PFSK-1 (cell line): ENCODE data around the gene HDAC6.

Experiments used
- FOXP2 ChIP-seq: optimal IDR thresholded peaks from 2 replicates; pipeline ENCODE3; 2011; ENCODE audit warnings: borderline replicate concordance, control low read depth, inconsistent platforms; ENCODE audit not compliant: insufficient read depth; ENCODE audit errors: extremely low read length, extremely low read depth
- POLR2AphosphoS5 ChIP-seq: IDR thresholded peaks from 2 replicates; pipeline ENCODE4 v1.6.1; 2012; ENCODE audit warnings: low read depth, mild to moderate bottlenecking, control low read depth, low read length, moderate library complexity
- SIN3A ChIP-seq: IDR thresholded peaks from 2 replicates; pipeline ENCODE4 v1.6.1; 2012; ENCODE audit warnings: mild to moderate bottlenecking, low read length, moderate library complexity, borderline replicate concordance; ENCODE audit not compliant: insufficient read depth
- TAF1 ChIP-seq: IDR thresholded peaks from 2 replicates; pipeline ENCODE4 v1.6.1; 2012; ENCODE audit warnings: low read length, control low read depth, borderline replicate concordance; ENCODE audit not compliant: insufficient read depth
- TF ChIP-seq, protein P1 (sequence below), 2 experiments: IDR thresholded peaks; 2 replicates each; pipeline versions ENCODE4 v1.6.1 to v1.8.0; 2011 to 2012; ENCODE audit warnings: low read depth in 2 of 2, low read length in 2 of 2, control low read depth in 1 of 2, inconsistent platforms in 1 of 2, mild to moderate bottlenecking in 1 of 2, moderate library complexity in 1 of 2; ENCODE audit not compliant: insufficient read depth in 1 of 2

The HDAC6 gene

DNA sequence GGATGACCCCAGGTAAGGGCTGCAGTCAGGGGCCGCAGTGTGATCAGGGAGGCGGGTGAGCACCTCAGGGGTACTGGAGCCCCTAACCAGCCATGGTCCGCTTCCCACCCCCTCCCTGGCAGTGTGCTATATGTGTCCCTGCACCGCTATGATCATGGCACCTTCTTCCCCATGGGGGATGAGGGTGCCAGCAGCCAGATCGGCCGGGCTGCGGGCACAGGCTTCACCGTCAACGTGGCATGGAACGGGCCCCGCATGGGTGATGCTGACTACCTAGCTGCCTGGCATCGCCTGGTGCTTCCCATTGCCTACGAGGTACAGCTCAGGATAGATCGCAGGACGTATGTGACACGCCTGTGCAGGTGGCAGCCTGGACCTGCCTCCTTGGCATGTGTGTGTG lies 16.2 kb downstream of the HDAC6 start:
- TF ChIP-seq TAF1 = no peak

DNA sequence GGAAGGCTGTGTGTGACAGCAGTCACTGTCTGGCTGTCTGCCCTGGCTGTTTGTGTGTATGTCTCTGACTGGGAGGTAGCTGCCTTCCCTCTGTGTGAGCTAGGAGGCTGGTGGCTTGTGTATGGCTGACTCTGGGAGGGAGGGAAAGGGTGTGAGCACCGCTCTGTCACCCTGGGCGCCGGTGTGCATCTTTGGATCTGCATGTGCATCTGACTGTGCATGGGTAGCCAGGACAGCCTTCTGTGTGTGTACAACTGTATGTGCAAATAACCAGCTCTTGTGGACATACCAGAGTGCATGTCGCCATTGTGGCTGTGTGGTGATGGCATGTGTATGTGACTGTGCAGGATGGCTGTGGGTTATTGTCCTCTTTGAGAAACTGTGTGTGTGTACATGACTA lies 17.0 kb downstream of the HDAC6 start:
- no peak for TF ChIP-seq FOXP2
- no peak for TF ChIP-seq POLR2AphosphoS5
- no peak for TF ChIP-seq SIN3A
- TF ChIP-seq, protein P1, sequence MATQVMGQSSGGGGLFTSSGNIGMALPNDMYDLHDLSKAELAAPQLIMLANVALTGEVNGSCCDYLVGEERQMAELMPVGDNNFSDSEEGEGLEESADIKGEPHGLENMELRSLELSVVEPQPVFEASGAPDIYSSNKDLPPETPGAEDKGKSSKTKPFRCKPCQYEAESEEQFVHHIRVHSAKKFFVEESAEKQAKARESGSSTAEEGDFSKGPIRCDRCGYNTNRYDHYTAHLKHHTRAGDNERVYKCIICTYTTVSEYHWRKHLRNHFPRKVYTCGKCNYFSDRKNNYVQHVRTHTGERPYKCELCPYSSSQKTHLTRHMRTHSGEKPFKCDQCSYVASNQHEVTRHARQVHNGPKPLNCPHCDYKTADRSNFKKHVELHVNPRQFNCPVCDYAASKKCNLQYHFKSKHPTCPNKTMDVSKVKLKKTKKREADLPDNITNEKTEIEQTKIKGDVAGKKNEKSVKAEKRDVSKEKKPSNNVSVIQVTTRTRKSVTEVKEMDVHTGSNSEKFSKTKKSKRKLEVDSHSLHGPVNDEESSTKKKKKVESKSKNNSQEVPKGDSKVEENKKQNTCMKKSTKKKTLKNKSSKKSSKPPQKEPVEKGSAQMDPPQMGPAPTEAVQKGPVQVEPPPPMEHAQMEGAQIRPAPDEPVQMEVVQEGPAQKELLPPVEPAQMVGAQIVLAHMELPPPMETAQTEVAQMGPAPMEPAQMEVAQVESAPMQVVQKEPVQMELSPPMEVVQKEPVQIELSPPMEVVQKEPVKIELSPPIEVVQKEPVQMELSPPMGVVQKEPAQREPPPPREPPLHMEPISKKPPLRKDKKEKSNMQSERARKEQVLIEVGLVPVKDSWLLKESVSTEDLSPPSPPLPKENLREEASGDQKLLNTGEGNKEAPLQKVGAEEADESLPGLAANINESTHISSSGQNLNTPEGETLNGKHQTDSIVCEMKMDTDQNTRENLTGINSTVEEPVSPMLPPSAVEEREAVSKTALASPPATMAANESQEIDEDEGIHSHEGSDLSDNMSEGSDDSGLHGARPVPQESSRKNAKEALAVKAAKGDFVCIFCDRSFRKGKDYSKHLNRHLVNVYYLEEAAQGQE (IDR thresholded peaks at IDR 0.05; ENCODE audit: insufficient read depth in 1 of 2, low read depth in 2 of 2, low read length in 2 of 2) = no peak
- TF ChIP-seq TAF1 = no peak

DNA sequence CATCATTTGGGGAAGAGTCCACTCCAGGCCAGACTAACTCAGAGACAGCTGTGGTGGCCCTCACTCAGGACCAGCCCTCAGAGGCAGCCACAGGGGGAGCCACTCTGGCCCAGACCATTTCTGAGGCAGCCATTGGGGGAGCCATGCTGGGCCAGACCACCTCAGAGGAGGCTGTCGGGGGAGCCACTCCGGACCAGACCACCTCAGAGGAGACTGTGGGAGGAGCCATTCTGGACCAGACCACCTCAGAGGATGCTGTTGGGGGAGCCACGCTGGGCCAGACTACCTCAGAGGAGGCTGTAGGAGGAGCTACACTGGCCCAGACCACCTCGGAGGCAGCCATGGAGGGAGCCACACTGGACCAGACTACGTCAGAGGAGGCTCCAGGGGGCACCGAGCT lies 21.2 kb downstream of the HDAC6 start:
- TF ChIP-seq, protein P1 (IDR thresholded peaks at IDR 0.05; ENCODE audit: insufficient read depth in 1 of 2, low read depth in 2 of 2, low read length in 2 of 2) = no peak
- no peak for TF ChIP-seq TAF1
- TF ChIP-seq POLR2AphosphoS5 = no peak
- no peak for TF ChIP-seq FOXP2
- no peak for TF ChIP-seq SIN3A

DNA sequence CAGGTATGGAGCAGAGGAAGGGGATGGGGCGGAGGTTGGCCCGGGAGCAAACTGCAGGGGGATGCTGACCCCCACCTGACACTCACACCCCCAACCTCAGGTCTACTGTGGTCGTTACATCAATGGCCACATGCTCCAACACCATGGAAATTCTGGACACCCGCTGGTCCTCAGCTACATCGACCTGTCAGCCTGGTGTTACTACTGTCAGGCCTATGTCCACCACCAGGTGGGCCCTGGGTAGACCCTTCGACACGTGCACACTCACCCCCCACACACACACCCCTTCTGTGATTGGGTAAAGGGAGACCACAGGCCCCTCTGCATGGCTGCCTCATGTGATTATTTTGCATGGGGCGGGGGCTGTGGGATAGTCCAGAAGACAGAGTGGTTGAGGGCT lies 22.2 kb downstream of the HDAC6 start:
- TF ChIP-seq SIN3A = no peak
- no peak for TF ChIP-seq POLR2AphosphoS5

DNA sequence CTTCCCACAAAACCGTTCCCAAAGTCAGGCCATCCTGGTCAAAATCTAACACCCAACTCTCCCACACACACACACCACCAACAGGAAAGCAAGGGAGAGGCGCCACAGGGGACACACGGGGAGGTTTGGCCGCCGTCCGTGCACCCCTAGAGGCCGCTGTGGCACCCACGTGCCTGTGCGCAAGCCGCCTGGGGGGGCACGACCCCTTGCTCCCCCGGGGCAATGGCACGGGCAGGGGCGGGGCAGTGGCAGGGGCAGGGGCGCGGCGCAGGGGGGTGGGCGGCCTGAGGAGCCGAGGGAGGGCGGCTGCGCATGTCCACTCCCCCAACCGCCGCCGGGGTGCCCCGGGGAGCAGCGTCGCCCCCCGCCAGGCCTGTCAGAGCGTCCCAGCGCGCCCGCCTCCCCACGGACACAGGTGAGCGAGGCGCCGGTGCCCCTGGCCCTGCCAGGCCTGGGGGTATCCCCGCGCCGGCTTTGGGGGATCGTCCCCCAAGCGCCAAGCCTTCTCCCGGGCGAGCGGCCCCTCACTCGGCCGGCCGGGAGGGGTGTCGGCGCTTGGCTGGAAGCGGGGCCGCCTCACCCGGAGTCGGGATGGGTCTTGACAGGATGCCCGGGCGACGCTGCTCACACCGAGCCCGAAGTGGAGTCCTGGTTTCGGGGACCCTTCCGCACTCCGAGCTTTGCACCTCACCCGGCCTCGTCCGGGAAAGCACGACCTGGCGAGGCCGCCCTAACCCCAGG lies 24.4 kb downstream of the HDAC6 start, which contains the start of gene ERAS:
TSS of gene ERAS (plus strand) at position 379 of the 741 bp plus-strand sequence. CDS start 2,611 bp downstream, outside the sequence.
- TF ChIP-seq TAF1 (no peak), FOXP2 (no peak), SIN3A (no peak), POLR2AphosphoS5 (no peak)
- TF ChIP-seq, protein P1 (IDR thresholded peaks at IDR 0.05; ENCODE audit: insufficient read depth in 1 of 2, low read depth in 2 of 2, low read length in 2 of 2) = no peak

DNA sequence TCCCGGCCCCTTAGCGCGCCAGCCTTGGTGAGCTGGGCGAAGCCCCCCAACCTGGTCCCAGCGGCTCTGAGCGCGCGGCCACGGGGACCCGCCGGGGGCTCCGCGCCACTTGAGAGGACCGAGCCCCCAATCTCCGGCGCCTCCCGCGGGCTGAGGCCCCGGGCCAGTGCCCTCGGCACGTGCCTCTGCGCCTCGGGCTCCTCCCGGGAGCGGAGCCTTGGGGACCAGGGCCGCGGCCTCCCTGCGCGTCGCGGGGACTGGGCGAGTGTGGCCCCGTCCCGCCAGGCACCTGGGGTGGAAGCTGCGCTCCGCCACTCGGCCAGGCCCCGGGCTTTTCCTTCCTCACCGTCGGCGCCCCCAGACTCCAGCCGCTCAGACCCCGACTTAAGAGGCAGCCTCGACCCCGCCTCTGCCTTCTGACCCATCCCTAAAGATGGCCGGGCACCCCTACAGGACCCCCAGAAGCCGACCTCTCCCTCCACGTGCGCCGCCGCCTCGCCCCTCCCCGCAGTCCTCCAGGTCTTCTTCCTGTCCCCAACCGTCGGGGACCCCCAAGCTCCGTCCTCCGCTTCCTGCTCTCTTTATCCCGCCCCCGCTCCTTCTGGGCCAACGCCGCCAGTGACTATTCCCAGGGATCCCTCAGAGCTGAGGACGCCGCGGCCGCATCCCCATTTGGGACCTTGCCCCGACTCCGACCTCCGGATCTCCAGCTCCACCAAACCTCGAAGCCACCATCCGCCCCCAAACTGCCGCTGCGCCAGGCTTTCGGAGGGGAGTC lies 25.2 kb downstream of the HDAC6 start:
- TF ChIP-seq POLR2AphosphoS5 (no peak), TAF1 (no peak), FOXP2 (no peak), SIN3A (no peak)
- TF ChIP-seq, protein P1 (IDR thresholded peaks at IDR 0.05; ENCODE audit: insufficient read depth in 1 of 2, low read depth in 2 of 2, low read length in 2 of 2) = no peak
